Keratinocyte (primary cell): ENCODE measurements around the gene AQP9.

Experiments
- EZH2 ChIP-seq: IDR thresholded peaks from one replicate; pipeline ENCODE4 v1.6.1; 2012; ENCODE audit warnings: inconsistent platforms, mild to moderate bottlenecking, low read length, moderate library complexity
- TF ChIP-seq, protein P1 (sequence below), 3 experiments: IDR thresholded peaks in 1 of 3; conservative IDR thresholded peaks in 1 of 3; optimal IDR thresholded peaks in 1 of 3; 2 replicates in 2 of 3; 3 replicates in 1 of 3; pipeline versions ENCODE3 to v1.5.1; 2011; ENCODE audit warnings: low read length in 3 of 3, mild to moderate bottlenecking in 3 of 3, moderate library complexity in 2 of 3, control low read depth in 1 of 3, inconsistent platforms in 1 of 3; ENCODE audit not compliant: insufficient read depth in 2 of 3; ENCODE audit errors: extremely low read depth in 1 of 3

- TF ChIP-seq, protein P1, sequence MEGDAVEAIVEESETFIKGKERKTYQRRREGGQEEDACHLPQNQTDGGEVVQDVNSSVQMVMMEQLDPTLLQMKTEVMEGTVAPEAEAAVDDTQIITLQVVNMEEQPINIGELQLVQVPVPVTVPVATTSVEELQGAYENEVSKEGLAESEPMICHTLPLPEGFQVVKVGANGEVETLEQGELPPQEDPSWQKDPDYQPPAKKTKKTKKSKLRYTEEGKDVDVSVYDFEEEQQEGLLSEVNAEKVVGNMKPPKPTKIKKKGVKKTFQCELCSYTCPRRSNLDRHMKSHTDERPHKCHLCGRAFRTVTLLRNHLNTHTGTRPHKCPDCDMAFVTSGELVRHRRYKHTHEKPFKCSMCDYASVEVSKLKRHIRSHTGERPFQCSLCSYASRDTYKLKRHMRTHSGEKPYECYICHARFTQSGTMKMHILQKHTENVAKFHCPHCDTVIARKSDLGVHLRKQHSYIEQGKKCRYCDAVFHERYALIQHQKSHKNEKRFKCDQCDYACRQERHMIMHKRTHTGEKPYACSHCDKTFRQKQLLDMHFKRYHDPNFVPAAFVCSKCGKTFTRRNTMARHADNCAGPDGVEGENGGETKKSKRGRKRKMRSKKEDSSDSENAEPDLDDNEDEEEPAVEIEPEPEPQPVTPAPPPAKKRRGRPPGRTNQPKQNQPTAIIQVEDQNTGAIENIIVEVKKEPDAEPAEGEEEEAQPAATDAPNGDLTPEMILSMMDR (optimal IDR thresholded peaks at IDR 0.05 in 1 of 3, IDR thresholded peaks at IDR 0.05 in 1 of 3, conservative IDR thresholded peaks at IDR 0.05 in 1 of 3; ENCODE audit: extremely low read depth in 1 of 3, insufficient read depth in 2 of 3, low read length in 3 of 3) = no peak
- TF ChIP-seq EZH2 = no peak
These were observed 41.0 kb downstream of the AQP9 start for GRCh38 chr15:58179206-58179605.
